Activated B cell treated with CpG ODN at 0.5 μM for 24 hours (primary cell): ENCODE data around the gene ARMH1. TPM values are rescaled to one million over a fixed set of nuclear protein-coding genes. Genes with fewer than 3 reads are reported as not detected.
"Not testable (repeated sequence)": the region's sequence is repeated elsewhere in the genome, so short reads cannot be mapped to it uniquely, and the experiment has no call there.

ENCODE experiments used
- ATAC-seq: fragments of 200-7000 bp; cut with Tn5 transposase; one replicate; pipeline ENCODE4 v1.10.0; 2021; ENCODE audit warnings: low read depth, mild to moderate bottlenecking, moderate library complexity
- CTCF ChIA-PET: fragments of 350-600 bp; sonication (Branson Sonifier 250); formaldehyde crosslinking; loops from one replicate; lab custom pipeline; 2021; ENCODE audit warnings: antibody characterized with exemption; lab: Charles Lee
- POLR2A ChIA-PET: fragments of 350-600 bp; sonication (Branson Sonifier 250); formaldehyde crosslinking; loops from one replicate; lab custom pipeline; 2021; ENCODE audit warnings: antibody characterized with exemption; lab: Charles Lee
- DNase-seq: peaks from one replicate; pipeline ENCODE4 v3.0.0; 2022
- H3K27ac Mint-ChIP-seq: one replicate; pipeline ENCODE4 v1.8.0; 2020; ENCODE audit warnings: mixed read lengths
- H3K27me3 Mint-ChIP-seq: one replicate; pipeline ENCODE4 v1.8.0; 2021; ENCODE audit warnings: mixed read lengths
- H3K36me3 Mint-ChIP-seq: one replicate; pipeline ENCODE4 v1.8.0; 2021; ENCODE audit warnings: low read depth, mixed read lengths
- H3K4me1 Mint-ChIP-seq: one replicate; pipeline ENCODE4 v1.8.0; 2021; ENCODE audit warnings: mixed read lengths
- H3K4me3 Mint-ChIP-seq: one replicate; pipeline ENCODE4 v1.8.0; 2020; ENCODE audit warnings: mild to moderate bottlenecking, mixed read lengths
- H3K9me3 Mint-ChIP-seq: one replicate; pipeline ENCODE4 v1.8.0; 2020; ENCODE audit warnings: mixed read lengths
- intact Hi-C: fragments of 100-400 bp; cut with micrococcal nuclease; formaldehyde crosslinking; loops from one replicate; pipeline ENCODE4 v1.15.1; 2024
- total RNA-seq: library from RNA; stranded (reverse); gene quantifications from 2 replicates; pipeline ENCODE4 v1.2.3, GENCODE V29; 2022
- TF ChIP-seq, protein P1 (sequence below): fragments of 200-600 bp; IDR thresholded peaks from one replicate; pipeline ENCODE4 v1.8.0; 2022; ENCODE audit warnings: antibody characterized with exemption, mild to moderate bottlenecking

Gene ARMH1
- total RNA-seq, 1 donor from 2014 or later = 18.1 TPM

DNA sequence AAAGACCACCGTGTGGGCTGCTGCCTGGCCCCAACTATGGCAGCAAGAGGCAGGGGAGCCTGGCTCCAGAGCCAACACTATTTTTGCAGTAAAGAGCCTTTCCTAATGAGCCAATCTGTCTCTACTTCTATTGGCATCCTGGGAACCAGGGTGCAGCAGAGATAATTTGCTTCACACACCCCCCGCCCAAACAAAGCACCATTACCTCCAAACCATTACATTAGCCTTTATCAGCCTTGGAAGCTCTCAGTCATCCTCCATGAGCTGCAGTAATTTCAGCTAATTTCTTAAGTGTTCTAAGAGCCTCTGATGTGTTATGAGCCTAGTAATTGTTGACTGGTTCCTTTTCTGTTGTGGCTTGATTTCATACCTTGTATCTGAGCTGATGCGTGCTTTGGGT is 21.6 kb downstream of the ARMH1 start:
- ChIA-PET POLR2A (interaction anchor here (0.8 to 4.4 kb wide), 11 partner anchors 10 to 104 kb away, joined by 3 to 101 read pairs (median 5); partner anchors contain the start of genes ARMH1, PLK3, RNU5D-1 and RPS8), CTCF (interaction anchor here (0.9 to 2.7 kb wide), 4 partner anchors 9 to 44 kb away, joined by 3 to 11 read pairs (median 8); partner anchors contain the start of genes ARMH1 and TMEM53)
- H3K36me3 Mint-ChIP-seq = no peaks in the 10 kb centered on the region
- intact Hi-C loops = no loop called here
- DNase-seq (no peak), ATAC-seq (no peak)
- H3K27ac Mint-ChIP-seq = no peak overlapping the region
- H3K4me1 Mint-ChIP-seq = peaks cover 52% of the 10 kb centered on the region
- H3K27me3 Mint-ChIP-seq = no peaks in the 10 kb centered on the region
- no peak overlapping the region for H3K4me3 Mint-ChIP-seq
- no peaks in the 10 kb centered on the region for H3K9me3 Mint-ChIP-seq
- TF ChIP-seq, protein P1, sequence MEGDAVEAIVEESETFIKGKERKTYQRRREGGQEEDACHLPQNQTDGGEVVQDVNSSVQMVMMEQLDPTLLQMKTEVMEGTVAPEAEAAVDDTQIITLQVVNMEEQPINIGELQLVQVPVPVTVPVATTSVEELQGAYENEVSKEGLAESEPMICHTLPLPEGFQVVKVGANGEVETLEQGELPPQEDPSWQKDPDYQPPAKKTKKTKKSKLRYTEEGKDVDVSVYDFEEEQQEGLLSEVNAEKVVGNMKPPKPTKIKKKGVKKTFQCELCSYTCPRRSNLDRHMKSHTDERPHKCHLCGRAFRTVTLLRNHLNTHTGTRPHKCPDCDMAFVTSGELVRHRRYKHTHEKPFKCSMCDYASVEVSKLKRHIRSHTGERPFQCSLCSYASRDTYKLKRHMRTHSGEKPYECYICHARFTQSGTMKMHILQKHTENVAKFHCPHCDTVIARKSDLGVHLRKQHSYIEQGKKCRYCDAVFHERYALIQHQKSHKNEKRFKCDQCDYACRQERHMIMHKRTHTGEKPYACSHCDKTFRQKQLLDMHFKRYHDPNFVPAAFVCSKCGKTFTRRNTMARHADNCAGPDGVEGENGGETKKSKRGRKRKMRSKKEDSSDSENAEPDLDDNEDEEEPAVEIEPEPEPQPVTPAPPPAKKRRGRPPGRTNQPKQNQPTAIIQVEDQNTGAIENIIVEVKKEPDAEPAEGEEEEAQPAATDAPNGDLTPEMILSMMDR = no peak

DNA sequence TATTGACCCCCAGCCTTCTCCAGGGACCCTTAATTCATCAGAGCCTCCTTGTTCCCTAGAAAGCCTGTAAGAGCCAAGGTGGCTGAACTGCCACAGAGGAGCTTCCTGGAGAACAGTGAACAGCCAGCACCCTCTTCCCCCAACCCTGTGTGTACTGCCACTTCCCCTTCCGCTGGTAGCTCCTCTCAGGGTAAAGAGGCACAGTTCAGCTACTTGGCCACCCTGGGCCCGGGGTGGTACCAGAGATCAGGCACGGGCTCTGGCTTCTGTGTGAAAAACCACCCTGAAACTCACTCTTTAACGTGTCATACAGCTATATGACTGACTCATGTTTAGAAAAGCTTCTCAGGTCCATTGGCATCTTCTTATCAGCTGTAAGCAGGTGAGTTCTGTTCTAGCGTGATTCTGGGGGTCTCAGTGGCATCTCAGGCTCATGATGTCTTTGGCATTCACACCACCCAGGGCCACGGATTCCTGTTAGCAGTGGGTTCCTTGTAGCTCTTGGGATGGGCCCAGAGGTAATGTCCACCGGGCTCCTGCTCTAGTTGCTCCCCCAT is 22.4 kb downstream of the ARMH1 start:
- Mint-ChIP-seq H3K4me1 (peaks cover 52% of the 10 kb centered on the region), H3K27me3 (no peaks in the 10 kb centered on the region), H3K9me3 (no peaks in the 10 kb centered on the region), H3K4me3 (peak overlapping the region; percentile 55), H3K36me3 (no peaks in the 10 kb centered on the region), H3K27ac (peak overlapping the region; percentile 84)
- ChIA-PET POLR2A (interaction anchor here (0.5 to 4.4 kb wide), 13 partner anchors 9 to 992 kb away, joined by 3 to 101 read pairs (median 5); partner anchors contain the start of genes ARMH1, PLK3, RNU5D-1 and RPS8), CTCF (interaction anchor here (0.7 to 2.7 kb wide), 5 partner anchors 9 to 45 kb away, joined by 3 to 11 read pairs (median 6); partner anchors contain the start of genes ARMH1 and TMEM53)
- TF ChIP-seq, protein P1 = no peak
- peak; percentile 30 for DNase-seq
- intact Hi-C loops = no loop called here
- ATAC-seq = peak; percentile 70

GRCh38 chr1:44698138-44698537 is 23.6 kb downstream of the ARMH1 start:
- ATAC-seq = peak; percentile 73
- TF ChIP-seq, protein P1 = no peak
- ChIA-PET POLR2A (interaction anchor here (0.6 to 4.4 kb wide), 14 partner anchors 14 to 1011 kb away, joined by 3 to 101 read pairs (median 4); partner anchors contain the start of genes ARMH1, BTBD19, PRDX1 and RNU5D-1), CTCF (interaction anchor here (1.4 kb wide), 1 partner anchor 15 kb away, joined by 3 read pairs; no protein-coding TSS in a partner anchor)
- no peak for DNase-seq
- peak overlapping the region; percentile 84 for H3K27ac Mint-ChIP-seq
- peak overlapping the region; percentile 69 for H3K4me3 Mint-ChIP-seq
- H3K27me3 Mint-ChIP-seq = no peaks in the 10 kb centered on the region
- intact Hi-C loops = loop anchor here (1.0 to 2.0 kb wide), 2 partner anchors 15 to 24 kb away; partner anchors contain the start of genes ARMH1 and TMEM53
- H3K9me3 Mint-ChIP-seq = no peaks in the 10 kb centered on the region
- H3K4me1 Mint-ChIP-seq = peaks cover 52% of the 10 kb centered on the region
- H3K36me3 Mint-ChIP-seq = no peaks in the 10 kb centered on the region

- H3K36me3 Mint-ChIP-seq = not testable (repeated sequence)
These were observed 24.9 kb downstream of the ARMH1 start for GRCh38 chr1:44699375-44699774.

DNA sequence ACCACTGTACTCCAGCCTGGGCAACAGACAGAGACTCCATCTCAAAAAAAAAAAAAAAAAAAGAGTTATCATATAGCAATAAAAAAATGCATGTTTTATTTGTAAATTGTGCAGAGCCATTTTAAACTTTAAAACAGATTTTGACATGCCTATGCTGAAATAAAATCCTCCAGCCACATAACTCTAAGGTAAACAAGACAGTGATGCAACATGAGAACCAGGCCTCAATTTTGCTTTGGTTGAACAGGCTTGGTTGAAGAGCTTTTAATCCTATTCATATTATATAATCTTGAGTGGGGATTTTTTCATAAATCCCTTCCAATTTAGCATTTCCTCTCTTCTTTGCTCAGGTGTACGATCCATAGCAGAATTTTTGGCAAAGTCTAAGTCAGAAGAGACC is 26.1 kb downstream of the ARMH1 start:
- intact Hi-C loops = no loop called here

More at GRCh38 chr1:44699375-44699774, 24.9 kb downstream of the ARMH1 start:
- ATAC-seq, H3K27ac Mint-ChIP-seq, H3K27me3 Mint-ChIP-seq, DNase-seq, CTCF ChIA-PET, H3K4me3 Mint-ChIP-seq, H3K9me3 Mint-ChIP-seq: not testable (repeated sequence)
- H3K4me1 Mint-ChIP-seq = peaks cover 43% of the 10 kb centered on the region
- intact Hi-C loops = loop anchor here (2.0 kb wide), 1 partner anchor 13 kb away; no protein-coding TSS in a partner anchor
- POLR2A ChIA-PET = interaction anchor here (0.8 to 2.2 kb wide), 5 partner anchors 13 to 109 kb away, joined by 4 to 10 read pairs (median 6); partner anchors contain the start of gene RNU5D-1

More for the DNA sequence above, 26.1 kb downstream of the ARMH1 start:
- no peak for DNase-seq
- Mint-ChIP-seq H3K4me1 (peaks cover 33% of the 10 kb centered on the region), H3K4me3 (no peak overlapping the region), H3K27ac (no peak overlapping the region), H3K36me3 (no peaks in the 10 kb centered on the region), H3K27me3 (no peaks in the 10 kb centered on the region), H3K9me3 (no peaks in the 10 kb centered on the region)
- ATAC-seq = no peak
- CTCF ChIA-PET = no interaction called here
- TF ChIP-seq, protein P1 = no peak
- POLR2A ChIA-PET = no interaction called here
